CD4-positive, CD25-positive, alpha-beta regulatory T cell (primary cell): ENCODE measurements around the gene PEX3. TPM values are rescaled to one million over a fixed set of nuclear protein-coding genes. Genes with fewer than 3 reads are reported as not detected.

ENCODE experiments used
- ATAC-seq, 2 donors: fragments of 150-1000 bp; cut with Tn5 transposase; one replicate each; pipeline ENCODE4 v1.10.0; 2021; ENCODE audit warnings: low read depth in 2 of 2, moderate number of reproducible peaks in 2 of 2, moderate library complexity in 1 of 2
- DNase-seq, 3 donors: peaks; one replicate each; pipeline versions ENCODE4 v3.0.0 to v3.0.0-alpha.2; 2012 to 2022; ENCODE audit warnings: mixed read lengths in 1 of 3
- H3K27ac ChIP-seq: one replicate; pipeline ENCODE4 v1.7.0; 2013; ENCODE audit warnings: mild to moderate bottlenecking, low read length; ENCODE audit not compliant: insufficient read depth, poor library complexity, severe bottlenecking
- H3K27me3 ChIP-seq: one replicate; pipeline ENCODE4 v1.7.0; 2013; ENCODE audit warnings: low read length; ENCODE audit not compliant: control insufficient read depth, insufficient read depth
- H3K36me3 ChIP-seq: one replicate; pipeline ENCODE4 v1.7.0; 2013; ENCODE audit warnings: mild to moderate bottlenecking, low read length, moderate library complexity; ENCODE audit not compliant: control insufficient read depth, insufficient read depth
- H3K4me1 ChIP-seq: 2 replicates; pipeline ENCODE4 v1.7.0; 2013; ENCODE audit warnings: mild to moderate bottlenecking, low read length; ENCODE audit not compliant: insufficient read depth, control insufficient read depth, poor library complexity, severe bottlenecking
- H3K4me3 ChIP-seq: one replicate; pipeline ENCODE4 v1.7.0; 2013; ENCODE audit warnings: low read depth, mild to moderate bottlenecking, low read length, moderate library complexity
- H3K9me3 ChIP-seq, 2 experiments: 1 replicate in 1 of 2; 2 replicates in 1 of 2; pipeline ENCODE4 v1.7.0; 2013; ENCODE audit warnings: low read length in 2 of 2, mild to moderate bottlenecking in 1 of 2, moderate library complexity in 1 of 2; ENCODE audit not compliant: control insufficient read depth in 2 of 2
- H3K27ac Mint-ChIP-seq, 3 donors: one replicate each; pipeline ENCODE4 v1.8.0; 2020 to 2022; ENCODE audit warnings: mild to moderate bottlenecking in 3 of 3, mixed read lengths in 3 of 3, moderate library complexity in 2 of 3
- H3K27me3 Mint-ChIP-seq: one replicate; pipeline ENCODE4 v1.8.0; 2022; ENCODE audit warnings: mild to moderate bottlenecking, mixed read lengths
- H3K36me3 Mint-ChIP-seq: one replicate; pipeline ENCODE4 v1.8.0; 2020; ENCODE audit warnings: mixed read lengths
- H3K4me1 Mint-ChIP-seq, 4 donors: one replicate each; pipeline ENCODE4 v1.8.0; 2020 to 2022; ENCODE audit warnings: mixed read lengths in 4 of 4, mild to moderate bottlenecking in 1 of 4
- H3K4me3 Mint-ChIP-seq, 4 donors: one replicate each; pipeline ENCODE4 v1.8.0; 2020 to 2022; ENCODE audit warnings: mild to moderate bottlenecking in 4 of 4, mixed read lengths in 4 of 4, moderate library complexity in 3 of 4
- H3K9me3 Mint-ChIP-seq, 7 donors: one replicate each; pipeline ENCODE4 v1.8.0; 2020 to 2022; ENCODE audit warnings: mixed read lengths in 7 of 7, mild to moderate bottlenecking in 3 of 7, moderate library complexity in 2 of 7
- polyA plus RNA-seq, 4 donors: library from polyadenylated mRNA; unstranded; fragments of 300-500 nt; fragmentation: Illumina TruSeq; gene quantifications; one replicate each; pipeline ENCODE4 v1.2.3, GENCODE V29; 2021
- total RNA-seq: library from RNA; stranded (reverse); gene quantifications from one replicate; pipeline ENCODE4 v1.2.3, GENCODE V29; 2022

Gene PEX3
- total and polyA plus RNA-seq, 5 donors from 2014 or later = 12.8 to 29.6 (median 24.9) TPM

- Mint-ChIP-seq H3K27me3 (no peaks in the 10 kb centered on the region), H3K36me3 (peaks cover 59% of the 10 kb centered on the region), H3K9me3 (no peaks in the 10 kb centered on the region), H3K4me1 (peaks cover 0 to 3% (median 0%) of the 10 kb centered on the region in 4 donors), H3K4me3 (no peak overlapping the region), H3K27ac (no peak overlapping the region)
- Histone ChIP-seq H3K36me3 (peaks cover 46% of the 10 kb centered on the region), H3K4me3 (no peak overlapping the region), H3K4me1 (no peaks in the 10 kb centered on the region), H3K27ac (no peak overlapping the region), H3K9me3 (no peaks in the 10 kb centered on the region), H3K27me3 (no peaks in the 10 kb centered on the region)
- ATAC-seq = no peak
- DNase-seq = no peak
Observed at GRCh38 chr6:143476545-143476944, 25.9 kb downstream of the PEX3 start.

GRCh38 chr6:143478479-143479062 lies 28.0 kb downstream of the PEX3 start:
- DNase-seq (no peak), ATAC-seq (no peak)
- Histone ChIP-seq H3K36me3 (peaks cover 26% of the 10 kb centered on the region), H3K27ac (no peak overlapping the region), H3K9me3 (no peaks in the 10 kb centered on the region), H3K4me3 (no peak overlapping the region), H3K4me1 (no peaks in the 10 kb centered on the region), H3K27me3 (no peaks in the 10 kb centered on the region)
- Mint-ChIP-seq H3K9me3 (peaks cover 0 to 2% (median 0%) of the 10 kb centered on the region in 7 donors), H3K4me3 (no peak overlapping the region), H3K27me3 (no peaks in the 10 kb centered on the region), H3K4me1 (peaks cover 0 to 3% (median 0%) of the 10 kb centered on the region in 4 donors), H3K36me3 (peaks cover 41% of the 10 kb centered on the region), H3K27ac (no peak overlapping the region)

- DNase-seq = peak in 1 of 3 donors; percentile 6
- Mint-ChIP-seq H3K27ac (no peak overlapping the region), H3K4me1 (peaks cover 0 to 2% (median 0%) of the 10 kb centered on the region in 4 donors), H3K9me3 (peaks cover 0 to 2% (median 0%) of the 10 kb centered on the region in 7 donors), H3K36me3 (peaks cover 15% of the 10 kb centered on the region), H3K27me3 (no peaks in the 10 kb centered on the region), H3K4me3 (no peak overlapping the region)
- Histone ChIP-seq H3K4me1 (no peaks in the 10 kb centered on the region), H3K9me3 (no peaks in the 10 kb centered on the region), H3K27ac (no peak overlapping the region), H3K4me3 (no peak overlapping the region), H3K27me3 (no peaks in the 10 kb centered on the region), H3K36me3 (peaks cover 6% of the 10 kb centered on the region)
- no peak for ATAC-seq
Observed at GRCh38 chr6:143482593-143482992, 32.0 kb downstream of the PEX3 start.

- H3K36me3 Mint-ChIP-seq = peaks cover 12% of the 10 kb centered on the region
- H3K27ac Mint-ChIP-seq = no peak overlapping the region
- H3K4me3 ChIP-seq = no peak overlapping the region
- no peaks in the 10 kb centered on the region for H3K9me3 ChIP-seq
- H3K27me3 Mint-ChIP-seq = no peaks in the 10 kb centered on the region
- no peaks in the 10 kb centered on the region for H3K27me3 ChIP-seq
- H3K4me1 Mint-ChIP-seq = peaks cover 0 to 2% (median 0%) of the 10 kb centered on the region in 4 donors
- no peak overlapping the region for H3K27ac ChIP-seq
- H3K9me3 Mint-ChIP-seq = peaks cover 0 to 2% (median 0%) of the 10 kb centered on the region in 7 donors
- DNase-seq (no peak), ATAC-seq (no peak)
- H3K36me3 ChIP-seq = peaks cover 4% of the 10 kb centered on the region
- H3K4me1 ChIP-seq = no peaks in the 10 kb centered on the region
- no peak overlapping the region for H3K4me3 Mint-ChIP-seq
Observed at GRCh38 chr6:143485967-143486366, 35.4 kb downstream of the PEX3 start.

GRCh38 chr6:143486752-143487151 lies 36.1 kb downstream of the PEX3 start:
- Mint-ChIP-seq H3K27me3 (no peaks in the 10 kb centered on the region), H3K27ac (no peak overlapping the region), H3K36me3 (peaks cover 12% of the 10 kb centered on the region), H3K4me3 (no peak overlapping the region), H3K9me3 (peaks cover 0 to 2% (median 0%) of the 10 kb centered on the region in 7 donors), H3K4me1 (peaks cover 0 to 4% (median 0%) of the 10 kb centered on the region in 4 donors)
- peaks cover 4% of the 10 kb centered on the region for H3K36me3 ChIP-seq
- no peaks in the 10 kb centered on the region for H3K9me3 ChIP-seq
- no peaks in the 10 kb centered on the region for H3K27me3 ChIP-seq
- DNase-seq (no peak), ATAC-seq (no peak)
- no peak overlapping the region for H3K4me3 ChIP-seq
- H3K4me1 ChIP-seq = no peaks in the 10 kb centered on the region
- H3K27ac ChIP-seq = no peak overlapping the region

- Mint-ChIP-seq H3K9me3 (no peaks in the 10 kb centered on the region), H3K4me3 (no peak overlapping the region), H3K4me1 (peaks cover 0 to 4% (median 0%) of the 10 kb centered on the region in 4 donors), H3K27me3 (no peaks in the 10 kb centered on the region), H3K36me3 (peaks cover 9% of the 10 kb centered on the region), H3K27ac (peak overlapping the region in 1 of 3 donors; percentile 26)
- no peaks in the 10 kb centered on the region for H3K4me1 ChIP-seq
- no peak for ATAC-seq
- no peaks in the 10 kb centered on the region for H3K9me3 ChIP-seq
- H3K4me3 ChIP-seq = no peak overlapping the region
- DNase-seq = no peak
- no peak overlapping the region for H3K27ac ChIP-seq
- peaks cover 12% of the 10 kb centered on the region for H3K36me3 ChIP-seq
- no peaks in the 10 kb centered on the region for H3K27me3 ChIP-seq
Observed at GRCh38 chr6:143490244-143490643, 39.6 kb downstream of the PEX3 start.

GRCh38 chr6:143490775-143491174 lies 40.2 kb downstream of the PEX3 start:
- H3K4me3 ChIP-seq = no peak overlapping the region
- H3K9me3 ChIP-seq = no peaks in the 10 kb centered on the region
- no peak for DNase-seq
- H3K27ac Mint-ChIP-seq = no peak overlapping the region
- no peak overlapping the region for H3K4me3 Mint-ChIP-seq
- H3K9me3 Mint-ChIP-seq = no peaks in the 10 kb centered on the region
- no peak overlapping the region for H3K27ac ChIP-seq
- H3K27me3 Mint-ChIP-seq = no peaks in the 10 kb centered on the region
- peaks cover 7% of the 10 kb centered on the region for H3K36me3 Mint-ChIP-seq
- no peak for ATAC-seq
- no peaks in the 10 kb centered on the region for H3K4me1 ChIP-seq
- peaks cover 0 to 4% (median 0%) of the 10 kb centered on the region in 4 donors for H3K4me1 Mint-ChIP-seq
- peaks cover 12% of the 10 kb centered on the region for H3K36me3 ChIP-seq
- H3K27me3 ChIP-seq = no peaks in the 10 kb centered on the region

- Histone ChIP-seq H3K9me3 (no peaks in the 10 kb centered on the region), H3K27ac (no peak overlapping the region), H3K36me3 (peaks cover 20% of the 10 kb centered on the region), H3K4me3 (no peak overlapping the region), H3K27me3 (no peaks in the 10 kb centered on the region), H3K4me1 (peaks cover 12% of the 10 kb centered on the region)
- ATAC-seq (no peak), DNase-seq (no peak)
- peaks cover 14 to 24% (median 16%) of the 10 kb centered on the region in 4 donors for H3K4me1 Mint-ChIP-seq
- H3K36me3 Mint-ChIP-seq = peaks cover 17% of the 10 kb centered on the region
- no peaks in the 10 kb centered on the region for H3K27me3 Mint-ChIP-seq
- peaks cover 0 to 5% (median 0%) of the 10 kb centered on the region in 7 donors for H3K9me3 Mint-ChIP-seq
- no peak overlapping the region for H3K27ac Mint-ChIP-seq
- no peak overlapping the region for H3K4me3 Mint-ChIP-seq
Observed at GRCh38 chr6:143496974-143497373, 46.4 kb downstream of the PEX3 start.
